ENCODE results near the gene GPR75.
"Not testable (repeated sequence)": the region's sequence is repeated elsewhere in the genome, so short reads cannot be mapped to it uniquely, and the experiment has no call there.

GPR75 gene

DNA sequence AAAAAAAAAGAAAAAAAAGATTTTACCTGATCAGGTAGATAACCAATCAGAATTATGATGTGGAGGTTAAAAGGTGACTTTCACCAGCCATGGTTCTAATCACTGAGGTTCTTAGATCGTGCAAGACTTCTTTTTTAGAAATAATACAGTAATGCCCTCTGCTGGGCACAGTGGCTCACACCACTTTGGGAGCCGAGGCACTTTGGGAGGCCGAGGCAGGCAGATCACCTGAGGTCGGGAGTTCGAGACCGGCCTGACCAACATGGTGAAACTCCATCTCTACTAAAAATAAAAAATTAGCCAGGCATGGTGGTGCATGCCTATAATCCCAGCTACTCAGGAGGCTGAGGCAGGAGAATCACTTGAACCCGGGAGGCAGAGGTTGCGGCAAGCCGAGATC lies 36.1 kb downstream of the GPR75 start:
- not testable (repeated sequence) for H3K9me3 ChIP-seq (ENCODE audit: severe bottlenecking); H3K4me3 ChIP-seq (ENCODE audit: low read depth, low read length); H3K36me3 ChIP-seq; H3K27me3 ChIP-seq (ENCODE audit: insufficient read depth, low read depth, severe bottlenecking); H3K27ac ChIP-seq
- TF ChIP-seq CTCF (IDR thresholded peaks at IDR 0.05; ENCODE audit: low read depth, low read length), result peak; percentile 16; the same call in 1 of the 2 replicates
- peak; percentile 31 for DNase-seq

DNA sequence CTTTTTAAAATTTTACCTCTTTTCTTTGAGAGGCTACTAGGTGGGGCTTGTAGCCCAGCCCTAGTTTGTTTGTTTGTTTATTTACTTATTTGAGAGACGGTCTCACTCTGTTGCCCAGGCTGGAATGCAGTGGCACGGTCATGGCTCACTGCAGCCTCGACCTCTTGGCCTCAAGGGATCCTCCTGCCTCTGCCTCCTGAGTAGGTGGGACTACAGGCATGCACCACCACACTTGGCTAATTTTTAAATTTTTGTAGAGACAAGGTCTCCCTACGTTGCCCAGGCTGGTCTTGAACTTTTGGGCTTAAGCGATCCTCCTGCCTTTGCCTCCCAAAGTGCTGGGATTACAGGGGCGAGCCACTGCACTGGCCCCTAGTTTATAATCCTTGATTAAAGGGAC lies 38.0 kb downstream of the GPR75 start:
- Histone ChIP-seq H3K27ac (no peak overlapping the region), H3K36me3 (peaks cover 14% of the 10 kb centered on the region), H3K4me3 (ENCODE audit: low read depth, low read length) (no peak overlapping the region), H3K9me3 (ENCODE audit: severe bottlenecking) (no peaks in the 10 kb centered on the region), H3K27me3 (ENCODE audit: insufficient read depth, low read depth, severe bottlenecking) (no peaks in the 10 kb centered on the region)
- DNase-seq, result no peak
- TF ChIP-seq CTCF (IDR thresholded peaks at IDR 0.05; ENCODE audit: low read depth, low read length), result no peak

- Histone ChIP-seq H3K9me3 (ENCODE audit: severe bottlenecking) (no peaks in the 10 kb centered on the region), H3K4me3 (ENCODE audit: low read depth, low read length) (no peak overlapping the region), H3K27ac (no peak overlapping the region), H3K27me3 (ENCODE audit: insufficient read depth, low read depth, severe bottlenecking) (no peaks in the 10 kb centered on the region), H3K36me3 (peaks cover 17% of the 10 kb centered on the region)
- no peak for DNase-seq
- no peak for TF ChIP-seq CTCF (IDR thresholded peaks at IDR 0.05; ENCODE audit: low read depth, low read length)
Observed at GRCh38 chr2:53820711-53821110, 39.1 kb downstream of the GPR75 start.

DNA sequence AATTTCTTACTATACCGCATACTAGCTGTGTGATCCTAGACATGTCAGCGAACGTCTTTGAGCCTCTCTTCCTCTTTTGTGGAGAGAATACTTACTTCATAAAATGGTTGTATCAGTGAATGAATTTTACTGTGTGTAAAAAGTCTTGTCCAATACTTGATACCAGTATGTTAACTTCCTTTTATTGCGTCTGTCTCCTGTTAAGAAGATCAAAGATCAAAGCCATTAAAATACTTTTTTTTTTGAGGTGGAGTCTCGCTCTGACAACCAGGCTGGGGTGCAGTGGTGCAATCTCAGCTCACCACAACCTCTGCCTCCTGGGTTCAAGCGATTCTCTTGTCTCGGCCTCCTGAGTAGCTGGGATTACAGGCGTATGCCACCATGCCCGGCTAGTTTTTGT lies 39.7 kb downstream of the GPR75 start:
- H3K4me3 ChIP-seq (ENCODE audit: low read depth, low read length), result no peak overlapping the region
- DNase-seq, result no peak
- no peak overlapping the region for H3K27ac ChIP-seq
- H3K36me3 ChIP-seq, result peaks cover 23% of the 10 kb centered on the region
- no peak for TF ChIP-seq CTCF (IDR thresholded peaks at IDR 0.05; ENCODE audit: low read depth, low read length)
- no peaks in the 10 kb centered on the region for H3K9me3 ChIP-seq (ENCODE audit: severe bottlenecking)
- H3K27me3 ChIP-seq (ENCODE audit: insufficient read depth, low read depth, severe bottlenecking), result no peaks in the 10 kb centered on the region

DNA sequence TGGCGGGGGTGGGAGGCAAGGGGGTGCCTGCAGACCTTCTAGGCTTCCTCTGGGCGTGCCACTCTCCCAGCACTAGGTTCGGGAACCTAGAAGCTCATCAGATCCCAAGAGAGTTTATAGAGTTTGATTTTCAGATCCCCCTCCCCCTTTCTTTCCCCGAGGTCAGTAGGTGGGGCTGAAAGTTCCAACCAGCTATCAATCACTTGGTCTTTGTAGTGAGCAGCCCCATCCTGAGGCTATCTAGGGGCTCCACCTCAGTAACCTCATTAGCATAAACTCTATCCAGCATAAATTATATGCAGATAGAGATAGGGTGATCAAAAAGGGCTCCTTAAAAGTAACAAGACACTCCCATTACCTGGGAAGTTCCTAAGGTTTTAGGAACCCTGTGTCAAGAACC lies 40.1 kb downstream of the GPR75 start:
- H3K27ac ChIP-seq, result no peak overlapping the region
- H3K36me3 ChIP-seq, result peaks cover 26% of the 10 kb centered on the region
- H3K4me3 ChIP-seq (ENCODE audit: low read depth, low read length), result no peak overlapping the region
- H3K9me3 ChIP-seq (ENCODE audit: severe bottlenecking), result no peaks in the 10 kb centered on the region
- no peaks in the 10 kb centered on the region for H3K27me3 ChIP-seq (ENCODE audit: insufficient read depth, low read depth, severe bottlenecking)
- DNase-seq, result no peak
- TF ChIP-seq CTCF (IDR thresholded peaks at IDR 0.05; ENCODE audit: low read depth, low read length), result no peak

DNA sequence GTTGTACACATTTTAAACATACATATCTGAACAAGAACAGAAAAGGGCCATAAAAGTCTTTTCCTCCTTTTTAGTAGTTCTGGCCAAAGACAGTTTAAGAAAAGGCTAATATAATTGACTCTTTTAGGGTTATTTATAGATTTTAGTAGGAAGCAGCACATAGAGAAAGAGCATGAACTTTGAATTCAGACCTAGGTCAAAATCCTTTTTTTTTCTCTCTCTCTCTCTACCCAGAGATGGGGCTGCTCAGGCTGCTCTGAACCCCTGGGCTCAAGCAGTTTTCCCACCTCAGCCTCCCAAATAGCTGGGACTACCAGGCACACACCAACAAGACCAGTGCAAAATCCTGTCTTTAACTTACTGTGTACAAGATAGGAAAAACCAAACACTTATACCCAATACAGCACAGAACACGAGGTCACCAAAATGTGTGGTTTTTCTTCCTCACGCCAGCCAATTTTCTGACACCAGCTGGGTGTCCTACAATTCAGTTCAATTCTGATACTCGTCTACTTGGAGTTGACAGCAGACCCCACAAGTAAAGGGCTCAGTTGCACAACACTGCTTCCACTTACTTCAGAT lies 40.8 kb downstream of the GPR75 start:
- H3K27me3 ChIP-seq (ENCODE audit: insufficient read depth, low read depth, severe bottlenecking), result no peaks in the 10 kb centered on the region
- peaks cover 31% of the 10 kb centered on the region for H3K36me3 ChIP-seq
- no peak for DNase-seq
- no peak overlapping the region for H3K27ac ChIP-seq
- TF ChIP-seq CTCF (IDR thresholded peaks at IDR 0.05; ENCODE audit: low read depth, low read length), result no peak
- no peak overlapping the region for H3K4me3 ChIP-seq (ENCODE audit: low read depth, low read length)
- no peaks in the 10 kb centered on the region for H3K9me3 ChIP-seq (ENCODE audit: severe bottlenecking)
